GM20000 (cell line): ENCODE measurements around the gene TSNAX.

ENCODE experiments used
- DNase-seq: peaks from one replicate; pipeline ENCODE4 v3.0.0; 2012; ENCODE audit warnings: low spot score
- TF ChIP-seq, protein P1 (sequence below): IDR thresholded peaks from 2 replicates; pipeline ENCODE4 v1.5.1; 2012; ENCODE audit warnings: mild to moderate bottlenecking, control low read depth; ENCODE audit errors: extremely low read depth, missing control alignments

Gene TSNAX

DNA sequence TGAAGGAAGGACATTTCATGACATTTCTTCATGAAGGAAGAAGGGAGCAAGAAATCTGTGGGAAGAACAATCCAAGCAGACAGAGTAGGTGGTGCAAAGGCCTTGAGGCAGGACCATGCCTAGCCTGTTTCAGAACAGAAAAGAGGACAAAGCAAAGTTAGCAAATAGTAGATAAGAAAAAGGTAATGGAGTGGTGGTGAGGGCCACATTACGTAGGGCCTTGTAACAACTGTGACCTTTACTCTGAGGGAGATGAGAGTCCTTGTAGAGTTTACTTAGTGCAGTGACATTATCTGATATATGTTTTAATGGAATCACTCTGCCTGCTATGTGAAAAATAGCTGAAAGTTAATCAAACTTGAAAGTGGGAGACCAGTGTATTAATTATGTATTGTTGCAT is 6.4 kb upstream of the TSNAX start:
- TF ChIP-seq, protein P1, sequence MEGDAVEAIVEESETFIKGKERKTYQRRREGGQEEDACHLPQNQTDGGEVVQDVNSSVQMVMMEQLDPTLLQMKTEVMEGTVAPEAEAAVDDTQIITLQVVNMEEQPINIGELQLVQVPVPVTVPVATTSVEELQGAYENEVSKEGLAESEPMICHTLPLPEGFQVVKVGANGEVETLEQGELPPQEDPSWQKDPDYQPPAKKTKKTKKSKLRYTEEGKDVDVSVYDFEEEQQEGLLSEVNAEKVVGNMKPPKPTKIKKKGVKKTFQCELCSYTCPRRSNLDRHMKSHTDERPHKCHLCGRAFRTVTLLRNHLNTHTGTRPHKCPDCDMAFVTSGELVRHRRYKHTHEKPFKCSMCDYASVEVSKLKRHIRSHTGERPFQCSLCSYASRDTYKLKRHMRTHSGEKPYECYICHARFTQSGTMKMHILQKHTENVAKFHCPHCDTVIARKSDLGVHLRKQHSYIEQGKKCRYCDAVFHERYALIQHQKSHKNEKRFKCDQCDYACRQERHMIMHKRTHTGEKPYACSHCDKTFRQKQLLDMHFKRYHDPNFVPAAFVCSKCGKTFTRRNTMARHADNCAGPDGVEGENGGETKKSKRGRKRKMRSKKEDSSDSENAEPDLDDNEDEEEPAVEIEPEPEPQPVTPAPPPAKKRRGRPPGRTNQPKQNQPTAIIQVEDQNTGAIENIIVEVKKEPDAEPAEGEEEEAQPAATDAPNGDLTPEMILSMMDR: no peak
- DNase-seq: no peak

DNA sequence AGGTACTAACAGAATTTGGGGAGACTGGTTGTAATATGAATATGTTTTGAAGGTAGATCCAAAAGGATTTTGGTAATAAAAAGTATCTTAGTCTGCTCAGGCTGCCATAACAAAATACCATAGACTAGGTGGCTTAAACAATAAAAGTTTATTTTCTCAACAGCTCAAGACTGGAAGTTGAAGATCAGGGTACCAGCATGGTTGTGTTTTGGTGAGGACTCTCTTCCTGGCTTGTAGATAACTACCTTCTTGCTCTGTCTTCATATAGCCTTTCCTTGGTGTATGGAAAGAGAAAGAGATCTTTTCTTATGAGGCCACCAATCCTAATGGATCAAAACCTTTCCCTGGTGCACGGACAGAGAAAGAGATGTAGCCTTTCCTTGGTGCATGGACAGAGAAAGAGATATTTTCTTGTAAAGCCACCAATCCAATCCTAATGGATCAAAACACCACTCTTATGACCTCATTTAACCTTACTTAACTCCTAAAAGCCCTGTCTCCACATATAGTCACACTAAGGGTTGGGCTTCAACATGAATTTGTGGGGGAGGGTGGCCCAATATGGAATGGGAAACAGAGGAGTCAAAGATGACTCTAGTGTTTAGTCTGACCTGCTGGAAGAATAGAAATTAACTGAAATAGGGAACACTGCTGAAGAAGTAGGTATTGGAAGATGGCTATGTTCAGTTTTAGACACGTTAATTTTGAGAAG is 5.4 kb upstream of the TSNAX start:
- DNase-seq: no peak
- TF ChIP-seq, protein P1: no peak

DNA sequence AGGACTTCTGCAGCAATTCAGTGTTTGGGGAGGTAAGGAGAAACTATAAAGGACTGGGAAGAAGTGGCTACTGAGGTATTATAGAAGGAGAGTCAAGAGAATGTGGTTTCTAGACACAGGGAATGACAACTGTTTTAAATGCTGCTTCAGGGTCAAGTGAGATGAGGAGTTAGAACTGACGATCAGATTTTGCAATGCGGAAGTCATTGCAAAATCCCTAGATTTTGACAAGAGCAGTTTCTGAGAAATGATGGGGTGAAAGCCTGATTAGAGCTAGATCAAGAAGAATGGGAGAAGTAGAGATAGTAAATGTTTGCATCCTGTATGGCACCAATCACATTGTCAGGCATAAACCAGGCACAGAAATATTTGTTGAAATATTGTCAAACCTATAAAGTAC is 4.7 kb upstream of the TSNAX start:
- no peak for DNase-seq
- TF ChIP-seq, protein P1: no peak

DNA sequence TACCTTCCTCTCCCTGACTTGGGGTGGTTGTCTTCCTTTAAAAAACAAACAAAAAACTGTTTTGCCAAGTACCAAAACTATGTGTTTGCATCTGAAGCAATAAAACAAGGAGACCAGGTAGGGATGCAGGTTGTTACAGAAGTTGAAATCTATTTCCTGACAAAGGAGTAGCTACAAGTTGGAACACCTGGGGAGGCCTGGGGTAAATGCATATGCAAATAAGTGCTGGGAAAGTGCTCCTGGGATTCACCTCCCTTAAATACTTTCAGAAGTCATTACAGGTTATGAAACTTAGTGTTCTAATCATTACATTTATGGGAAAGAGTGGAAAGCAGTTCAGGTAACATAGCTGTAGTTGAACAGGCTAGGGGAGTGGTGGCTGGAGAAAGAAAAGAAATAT is 1.9 kb upstream of the TSNAX start:
- TF ChIP-seq, protein P1: no peak
- no peak for DNase-seq

DNA sequence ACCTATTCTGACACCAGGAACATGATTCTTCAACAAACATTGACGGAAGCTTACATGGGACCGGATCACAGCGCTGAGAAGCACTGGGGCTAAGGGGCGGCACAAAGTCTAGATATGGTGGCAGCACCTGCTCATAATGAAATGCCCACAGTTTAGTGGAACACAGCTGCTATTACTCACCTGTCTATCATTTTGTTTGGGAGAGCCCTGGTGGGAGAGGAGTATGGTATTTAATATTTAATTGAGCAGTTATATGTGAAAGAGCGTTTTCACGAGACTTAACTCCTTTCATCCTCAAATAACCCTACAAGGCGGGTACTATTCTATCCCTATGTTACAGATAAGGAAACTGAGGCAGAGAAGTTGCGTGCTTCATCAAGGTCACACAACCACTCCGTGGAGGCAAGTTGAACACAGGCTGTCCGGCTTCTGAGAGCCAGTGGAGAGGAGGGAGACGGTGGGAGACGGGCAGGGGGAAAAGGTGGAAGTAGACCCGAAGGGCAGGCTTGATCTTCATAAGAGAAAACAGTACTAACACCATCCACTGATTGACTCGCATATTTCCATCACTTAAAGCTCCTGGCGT is 790 bp upstream of the TSNAX start:
- TF ChIP-seq, protein P1: no peak
- no peak for DNase-seq

DNA sequence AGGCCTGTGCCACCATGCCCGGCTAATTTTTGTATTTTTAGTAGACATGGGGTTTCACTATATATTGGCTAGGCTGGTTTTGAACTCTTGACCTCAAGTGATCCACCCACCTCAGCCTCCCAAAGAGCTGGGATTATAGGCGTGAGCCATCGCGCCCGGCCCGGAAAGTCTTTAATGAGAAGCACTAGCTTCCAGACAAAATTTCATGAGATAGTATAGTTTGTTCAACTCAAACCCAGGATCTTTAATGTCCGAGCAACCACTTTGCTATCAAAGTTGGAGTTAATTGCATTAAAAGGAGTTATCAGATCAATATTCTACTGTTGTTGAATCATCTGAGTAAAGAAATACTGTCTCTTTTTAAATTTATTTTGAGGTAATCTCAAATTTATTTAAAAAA is 4.8 kb downstream of the TSNAX start:
- no peak for DNase-seq
- TF ChIP-seq, protein P1: no peak

DNA sequence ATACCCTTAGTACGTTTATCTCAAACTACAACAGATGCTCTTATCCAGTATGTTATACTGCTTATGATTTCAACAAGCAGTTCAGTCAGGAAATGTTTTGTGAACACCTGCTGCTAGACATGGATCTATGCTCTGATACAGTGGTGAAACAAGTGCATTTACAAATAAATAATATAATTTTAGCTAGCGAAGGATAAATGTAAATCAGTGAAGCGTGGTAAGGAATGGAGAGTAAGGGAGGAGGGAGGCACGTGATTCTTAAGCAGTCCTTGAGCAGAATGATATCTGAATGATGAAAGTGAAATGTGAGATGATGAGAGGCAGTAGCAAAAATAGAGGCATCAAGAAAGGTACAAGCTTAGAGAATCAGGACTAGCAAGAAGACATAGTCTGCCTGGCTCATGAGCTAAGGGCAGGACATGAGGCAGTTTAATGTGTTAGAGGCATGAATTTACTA is 6.3 kb downstream of the TSNAX start:
- no peak for DNase-seq
- TF ChIP-seq, protein P1: no peak
